ENCODE measurements around the gene PEMT. TPM values are rescaled to one million over a fixed set of nuclear protein-coding genes. Genes with fewer than 3 reads are reported as not detected.

PEMT gene
- total and polyA plus RNA-seq, 10 donors = 8.9 to 21.3 (median 14.8) TPM

- DNase-seq = no peak
- 93 to 96% (median 94%) methylated on average over 10 to 13 of the region's 13 CpGs for WGBS, 5 donors
- no peak overlapping the region for H3K27ac ChIP-seq
- TF ChIP-seq POLR2AphosphoS5 (IDR thresholded peaks at IDR 0.05) (no peak), POLR2A (IDR thresholded peaks at IDR 0.05) (no peak), CTCF (IDR thresholded peaks at IDR 0.05 in 8 of 11, conservative IDR thresholded peaks at IDR 0.05 in 3 of 11) (no peak)
- peaks cover 0 to 3% (median 0%) of the 10 kb centered on the region in 6 donors for H3K36me3 ChIP-seq
- intact Hi-C loops (cut with DNase I; ENCODE audit: low total_unique reads) = no loop called here
- no peak overlapping the region for H3K4me3 ChIP-seq
- no peaks in the 10 kb centered on the region for H3K9me3 ChIP-seq
- peaks cover 0 to 43% (median 15%) of the 10 kb centered on the region in 6 donors for H3K4me1 ChIP-seq
- H3K27me3 ChIP-seq (replicated peaks in 1 of 7) = no peaks in the 10 kb centered on the region
Measured at GRCh38 chr17:17563530-17563929, 28.0 kb downstream of the PEMT start.

DNA sequence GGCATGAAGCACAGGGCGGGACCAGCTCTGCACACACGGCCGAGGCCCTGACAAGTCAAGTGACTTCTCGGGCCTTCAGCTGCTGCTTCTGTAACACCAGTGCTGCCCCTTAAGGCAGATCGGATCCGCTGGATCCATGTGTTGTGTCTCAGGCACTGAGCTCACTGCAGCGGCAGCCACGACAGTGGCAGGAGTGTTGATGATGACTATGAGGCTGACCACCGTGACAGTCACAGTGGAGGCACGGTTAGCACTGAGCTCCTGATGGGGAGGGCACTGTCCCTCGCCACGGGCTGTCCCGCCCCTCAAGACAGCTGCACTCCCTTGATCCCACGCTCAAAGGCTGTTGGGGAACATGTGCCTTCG lies 29.4 kb downstream of the PEMT start:
- 62 to 89% (median 83%) methylated on average over 12 to 15 of the region's 15 CpGs for WGBS, 5 donors
- H3K27ac ChIP-seq = peak overlapping the region; percentile 29 to 86 (median 70)

DNA sequence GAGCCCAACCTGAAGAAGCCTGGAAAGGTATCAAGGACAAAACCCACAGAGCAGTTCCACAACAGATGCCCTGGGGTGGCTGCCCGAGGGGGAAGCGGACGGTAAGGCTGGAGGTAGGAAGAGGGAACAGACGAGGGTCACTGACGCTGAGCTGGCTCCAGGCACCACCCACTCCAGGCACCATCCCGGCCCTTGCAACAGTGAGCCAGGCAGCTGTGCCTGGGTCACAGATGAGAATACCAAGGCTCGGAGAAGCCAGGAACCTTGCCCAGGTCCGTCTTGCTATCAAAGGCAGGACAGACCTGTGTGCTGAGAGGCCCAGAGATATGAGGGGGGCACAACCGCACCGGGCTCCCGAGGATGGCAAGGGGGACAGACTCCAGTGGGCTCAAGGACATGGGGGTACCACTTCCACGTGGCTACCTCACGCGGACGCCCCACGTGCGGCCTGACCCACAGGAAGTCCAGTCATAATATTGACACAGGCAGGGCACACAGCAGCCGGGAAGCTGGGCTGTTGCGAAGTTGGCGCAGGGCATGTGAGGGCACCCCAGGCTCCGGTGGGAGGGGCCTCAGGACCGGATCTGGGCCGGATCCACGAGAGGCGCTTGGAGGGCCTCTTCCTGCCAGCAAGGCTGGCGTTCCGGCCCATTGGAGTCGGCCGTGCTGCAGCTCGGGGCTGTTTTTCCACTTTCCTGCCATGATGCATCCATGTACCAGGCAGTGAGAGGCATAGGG lies 29.9 kb downstream of the PEMT start:
- Histone ChIP-seq H3K4me3 (peak overlapping the region in 1 of 8 donors; percentile 45), H3K27ac (peak overlapping the region; percentile 2 to 86 (median 70)), H3K27me3 (replicated peaks in 1 of 7) (no peaks in the 10 kb centered on the region), H3K9me3 (no peaks in the 10 kb centered on the region), H3K4me1 (peaks cover 0 to 25% (median 7%) of the 10 kb centered on the region in 6 donors), H3K36me3 (peaks cover 0 to 3% (median 0%) of the 10 kb centered on the region in 6 donors)
- peak; percentile 89 for DNase-seq
- 60 to 78% (median 70%) methylated on average over 19 to 30 of the region's 30 CpGs for WGBS, 5 donors
- intact Hi-C loops (cut with DNase I; ENCODE audit: low total_unique reads) = no loop called here
- TF ChIP-seq POLR2A (IDR thresholded peaks at IDR 0.05) (no peak), POLR2AphosphoS5 (IDR thresholded peaks at IDR 0.05) (peak; percentile 43 to 86 (median 80)), CTCF (IDR thresholded peaks at IDR 0.05 in 8 of 11, conservative IDR thresholded peaks at IDR 0.05 in 3 of 11) (no peak)

More for the DNA sequence above, 29.4 kb downstream of the PEMT start:
- peak overlapping the region in 1 of 8 donors; percentile 45 for H3K4me3 ChIP-seq
- no peak for DNase-seq
- intact Hi-C loops (cut with DNase I; ENCODE audit: low total_unique reads) = no loop called here
- H3K27me3 ChIP-seq (replicated peaks in 1 of 7) = no peaks in the 10 kb centered on the region
- H3K36me3 ChIP-seq = peaks cover 0 to 3% (median 0%) of the 10 kb centered on the region in 6 donors
- H3K9me3 ChIP-seq = no peaks in the 10 kb centered on the region
- peaks cover 0 to 30% (median 7%) of the 10 kb centered on the region in 6 donors for H3K4me1 ChIP-seq
- no peak for TF ChIP-seq POLR2A (IDR thresholded peaks at IDR 0.05)
- TF ChIP-seq CTCF (IDR thresholded peaks at IDR 0.05 in 8 of 11, conservative IDR thresholded peaks at IDR 0.05 in 3 of 11) = no peak

GRCh38 chr17:17560975-17561374 lies 30.5 kb downstream of the PEMT start:
- TF ChIP-seq POLR2A (IDR thresholded peaks at IDR 0.05) = no peak
- TF ChIP-seq CTCF (IDR thresholded peaks at IDR 0.05 in 8 of 11, conservative IDR thresholded peaks at IDR 0.05 in 3 of 11) = no peak
- TF ChIP-seq POLR2AphosphoS5 (IDR thresholded peaks at IDR 0.05) = no peak
- H3K27me3 ChIP-seq (replicated peaks in 1 of 7) = no peaks in the 10 kb centered on the region
- DNase-seq = no peak
- H3K4me1 ChIP-seq = peaks cover 0 to 22% (median 10%) of the 10 kb centered on the region in 6 donors
- H3K9me3 ChIP-seq = no peaks in the 10 kb centered on the region
- peak overlapping the region; percentile 2 to 86 (median 70) for H3K27ac ChIP-seq
- 90 to 95% (median 91%) methylated on average over 9 to 10 of the region's 10 CpGs for WGBS, 5 donors
- peaks cover 0 to 3% (median 0%) of the 10 kb centered on the region in 6 donors for H3K36me3 ChIP-seq
- H3K4me3 ChIP-seq = no peak overlapping the region
- intact Hi-C loops (cut with DNase I; ENCODE audit: low total_unique reads) = no loop called here
